Right cardiac atrium (tissue), 5 donors: ENCODE measurements around the gene FREM2. TPM values are rescaled to one million over a fixed set of nuclear protein-coding genes. Genes with fewer than 3 reads are reported as not detected.

Experiments used
- ATAC-seq, 2 donors: fragments of 200-7000 bp; cut with Tn5 transposase; one replicate each; pipeline versions ENCODE4 v1.8.0 to v1.9.1; 2020; ENCODE audit warnings: moderate library complexity in 2 of 2, mild to moderate bottlenecking in 1 of 2
- DNase-seq, 3 donors: peaks; one replicate each; pipeline ENCODE4 v3.0.0-alpha.2; 2020
- H3K27ac ChIP-seq: one replicate; pipeline ENCODE4 v1.5.1; 2013; ENCODE audit warnings: mild to moderate bottlenecking, low read length, control low read depth, moderate library complexity
- H3K27me3 ChIP-seq: one replicate; pipeline ENCODE4 v1.6.1; 2013; ENCODE audit not compliant: control insufficient read depth, insufficient read depth
- H3K4me1 ChIP-seq: one replicate; pipeline ENCODE4 v1.6.1; 2013; ENCODE audit warnings: low read length; ENCODE audit not compliant: control insufficient read depth, insufficient read depth
- H3K4me3 ChIP-seq: one replicate; pipeline ENCODE4 v1.5.1; 2013; ENCODE audit warnings: low read length, control low read depth
- H3K9me3 ChIP-seq: one replicate; pipeline ENCODE4 v1.6.1; 2013; ENCODE audit warnings: low read length; ENCODE audit not compliant: control insufficient read depth
- WGBS: extraction: QIAGEN DNeasy Blood & Tissue Kit; methylation state at CpG from one replicate; pipeline ENCODE4 v1.1.7; 2013; 5-methylcytosine and 5-hydroxymethylcytosine counted together
- intact Hi-C, 4 donors: fragments of 100-400 bp; cut with DNase I; formaldehyde crosslinking; loops; one replicate each; pipeline versions ENCODE4 v1.11.0 to v1.14.0; 2022 to 2023
- polyA plus RNA-seq: library from polyadenylated mRNA; stranded (reverse); fragments of 200-250 nt; gene quantifications from one replicate; pipeline ENCODE4 v1.2.3, GENCODE V29; 2013
- total RNA-seq, 4 donors: library from RNA; stranded (reverse); fragmentation: NEBNext Ultra II Directional; extraction: Animal tissue kit (Norgen Biotek cat#: 25700); gene quantifications; one replicate each; pipeline ENCODE4 v1.2.1, GENCODE V29; 2021
- donor health status: healthy with polysubstance abuse.
- donor health status: DM: no; HTN: yes; CAD: no.
- donor health status: DM: no; HTN: no; CAD: no.
- donor health status: DM: no; HTN: yes; CAD: no; lungs with severe emphysema.
- donor health status: DM: yes; HTN: yes; CAD: no.

Gene FREM2
- total and polyA plus RNA-seq, 5 donors = under 0.01 to 0.03 (median 0.03) TPM; not detected in 1

DNA sequence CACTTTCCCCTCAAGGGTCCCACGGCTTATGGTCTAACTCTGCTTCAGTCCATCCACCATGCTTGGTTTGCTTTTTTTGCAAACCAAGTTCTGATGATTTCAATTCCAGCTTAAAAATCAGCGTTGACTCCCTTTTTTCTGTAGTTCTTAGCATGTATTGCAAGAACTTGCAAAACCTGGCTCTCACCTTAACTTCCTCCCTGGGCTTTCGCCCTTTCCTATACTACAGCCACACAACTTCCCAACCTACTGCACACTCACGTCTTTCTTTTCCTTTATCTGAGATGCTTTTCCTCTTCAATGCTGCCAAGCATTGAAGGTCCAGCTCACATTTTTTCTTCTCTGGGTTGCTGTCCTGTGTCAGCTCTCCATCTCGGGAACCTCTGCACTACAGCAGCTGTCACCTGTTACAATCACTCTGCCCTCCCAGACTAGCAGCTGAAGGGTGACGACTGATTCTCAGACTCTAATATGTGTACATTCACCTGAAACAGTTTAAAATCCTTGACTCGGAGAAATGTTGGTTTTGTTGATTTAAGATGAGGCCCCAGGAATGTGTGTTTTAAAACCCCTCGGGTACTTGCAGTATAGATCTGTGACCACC is 143.7 kb downstream of the FREM2 start:
- 56% methylated on average over 8 of the region's 8 CpGs for WGBS
- Histone ChIP-seq H3K4me3 (no peak overlapping the region), H3K27ac (no peak overlapping the region), H3K4me1 (no peaks in the 10 kb centered on the region), H3K9me3 (no peaks in the 10 kb centered on the region), H3K27me3 (no peaks in the 10 kb centered on the region)
- no peak for DNase-seq
- intact Hi-C loops = no loop called here
- no peak for ATAC-seq

DNA sequence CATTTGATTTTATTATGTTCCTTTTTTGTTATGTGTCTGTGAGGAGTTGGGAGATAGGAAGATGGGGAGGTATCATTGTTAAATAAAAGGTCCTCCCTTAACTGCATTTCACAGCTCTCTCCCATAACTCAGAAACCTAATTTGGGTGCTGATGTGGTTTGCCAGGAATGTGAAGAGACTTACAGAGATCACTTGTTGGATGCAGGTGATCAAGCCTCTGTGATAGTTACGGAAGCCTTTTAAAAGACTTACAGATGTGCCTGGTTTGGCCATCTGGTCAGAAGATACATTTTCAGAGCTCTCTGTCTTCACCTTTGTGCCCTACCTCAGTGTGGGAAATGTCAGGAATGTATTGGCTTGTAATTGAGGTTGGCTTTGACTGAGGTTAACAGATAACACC is 157.7 kb downstream of the FREM2 start:
- Histone ChIP-seq H3K4me3 (no peak overlapping the region), H3K9me3 (no peaks in the 10 kb centered on the region), H3K4me1 (no peaks in the 10 kb centered on the region), H3K27me3 (no peaks in the 10 kb centered on the region), H3K27ac (no peak overlapping the region)
- no peak for ATAC-seq
- WGBS = 38% methylated on average over 1 of the region's 1 CpG
- intact Hi-C loops = no loop called here
- no peak for DNase-seq

DNA sequence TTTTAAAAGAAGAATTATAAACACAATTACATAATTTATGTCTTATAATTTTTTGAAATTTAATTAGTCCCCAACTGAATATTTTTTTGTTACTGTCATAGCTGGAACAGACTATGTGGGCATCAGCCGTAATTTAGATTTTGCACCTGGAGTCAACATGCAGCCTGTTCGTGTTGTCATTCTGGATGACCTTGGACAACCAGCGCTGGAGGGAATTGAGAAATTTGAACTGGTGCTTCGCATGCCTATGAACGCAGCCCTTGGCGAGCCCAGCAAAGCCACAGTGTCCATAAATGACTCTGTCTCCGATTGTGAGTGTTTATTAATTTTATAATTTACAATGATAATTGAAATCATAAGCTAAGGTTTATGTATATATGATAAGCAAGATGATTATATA is 161.5 kb downstream of the FREM2 start:
- Histone ChIP-seq H3K9me3 (no peaks in the 10 kb centered on the region), H3K27me3 (no peaks in the 10 kb centered on the region), H3K4me1 (no peaks in the 10 kb centered on the region), H3K4me3 (no peak overlapping the region), H3K27ac (no peak overlapping the region)
- intact Hi-C loops = no loop called here
- WGBS = 83% methylated on average over 7 of the region's 7 CpGs
- ATAC-seq = no peak
- DNase-seq = no peak

DNA sequence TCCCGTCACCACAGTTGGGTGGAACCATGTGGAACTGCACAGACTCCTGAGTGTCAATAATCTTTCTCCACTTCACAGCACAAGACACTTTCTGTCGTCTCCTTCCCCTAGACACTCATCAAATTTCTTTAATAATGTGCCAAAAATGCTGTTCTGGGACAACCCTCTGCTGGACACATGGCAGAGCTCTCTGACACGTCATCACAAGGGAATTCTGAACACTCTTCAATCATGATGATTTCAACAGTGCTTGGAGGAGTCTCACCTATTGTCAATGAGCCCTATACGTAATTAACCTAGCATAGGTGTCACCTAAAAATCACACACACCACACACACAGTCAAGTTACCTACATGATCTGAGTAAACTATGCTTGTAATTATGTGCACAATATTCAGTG is 162.4 kb downstream of the FREM2 start:
- intact Hi-C loops = no loop called here
- DNase-seq = no peak
- 32% methylated on average over 4 of the region's 4 CpGs for WGBS
- no peak for ATAC-seq
- Histone ChIP-seq H3K4me3 (no peak overlapping the region), H3K27ac (no peak overlapping the region), H3K4me1 (no peaks in the 10 kb centered on the region), H3K27me3 (no peaks in the 10 kb centered on the region), H3K9me3 (no peaks in the 10 kb centered on the region)

DNA sequence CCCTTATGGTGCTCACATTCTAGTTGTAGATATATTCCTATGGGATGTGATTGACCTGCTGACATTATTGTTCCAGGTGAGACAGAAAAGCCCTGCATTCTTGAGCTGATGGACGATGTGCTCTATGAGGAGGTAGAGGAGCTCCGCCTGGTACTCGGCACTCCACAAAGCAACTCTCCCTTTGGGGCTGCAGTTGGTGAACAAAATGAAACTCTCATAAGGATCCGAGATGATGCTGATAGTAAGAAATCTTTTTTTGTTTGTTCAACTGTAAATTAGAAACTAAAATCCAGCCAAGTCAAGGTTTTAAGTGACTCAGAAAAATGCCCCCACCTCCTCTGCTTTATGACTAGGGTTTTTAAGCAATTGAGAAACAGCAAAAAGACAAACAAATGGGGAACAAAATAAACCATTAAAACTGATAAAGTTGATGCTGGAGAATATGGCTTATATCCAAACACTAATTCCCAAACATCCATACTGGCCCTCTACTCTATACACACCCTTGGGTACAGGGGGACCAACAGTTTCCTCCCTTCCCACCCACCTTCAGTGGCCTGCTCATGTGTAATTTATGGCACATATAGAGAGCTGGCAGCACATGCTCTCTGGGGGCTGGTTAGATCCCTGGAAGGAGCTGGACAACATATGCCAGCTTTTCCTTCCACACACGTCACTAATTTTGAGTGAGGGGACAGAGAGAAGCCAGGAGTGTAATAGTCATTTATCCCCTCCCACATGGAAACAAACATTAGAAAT is 164.2 kb downstream of the FREM2 start:
- Histone ChIP-seq H3K4me1 (no peaks in the 10 kb centered on the region), H3K27ac (no peak overlapping the region), H3K4me3 (no peak overlapping the region), H3K27me3 (no peaks in the 10 kb centered on the region), H3K9me3 (no peaks in the 10 kb centered on the region)
- 80% methylated on average over 5 of the region's 5 CpGs for WGBS
- intact Hi-C loops = no loop called here
- DNase-seq = no peak
- ATAC-seq = no peak

DNA sequence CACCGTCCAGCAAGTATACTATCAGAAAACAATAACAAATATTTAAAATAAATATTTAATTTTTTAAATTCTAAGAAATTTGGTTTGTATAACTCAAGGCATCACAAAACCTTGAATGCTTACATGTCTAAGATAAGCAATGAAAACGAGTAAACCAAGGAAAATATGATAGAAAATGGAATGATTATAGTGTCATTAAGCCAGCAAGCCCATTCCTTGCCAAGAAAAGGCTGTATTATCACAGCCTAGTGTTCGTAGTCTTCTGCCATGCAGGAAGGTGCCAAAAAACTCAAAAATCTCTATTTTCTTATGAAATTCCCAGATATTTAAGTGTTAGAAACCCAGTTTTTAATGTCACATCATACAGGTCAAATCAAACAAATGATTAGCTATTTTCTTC is 167.3 kb downstream of the FREM2 start:
- WGBS = 40% methylated on average over 3 of the region's 3 CpGs
- no peak for DNase-seq
- no peaks in the 10 kb centered on the region for H3K27me3 ChIP-seq
- H3K27ac ChIP-seq = no peak overlapping the region
- H3K9me3 ChIP-seq = no peaks in the 10 kb centered on the region
- no peaks in the 10 kb centered on the region for H3K4me1 ChIP-seq
- intact Hi-C loops = no loop called here
- no peak for ATAC-seq
- H3K4me3 ChIP-seq = no peak overlapping the region

DNA sequence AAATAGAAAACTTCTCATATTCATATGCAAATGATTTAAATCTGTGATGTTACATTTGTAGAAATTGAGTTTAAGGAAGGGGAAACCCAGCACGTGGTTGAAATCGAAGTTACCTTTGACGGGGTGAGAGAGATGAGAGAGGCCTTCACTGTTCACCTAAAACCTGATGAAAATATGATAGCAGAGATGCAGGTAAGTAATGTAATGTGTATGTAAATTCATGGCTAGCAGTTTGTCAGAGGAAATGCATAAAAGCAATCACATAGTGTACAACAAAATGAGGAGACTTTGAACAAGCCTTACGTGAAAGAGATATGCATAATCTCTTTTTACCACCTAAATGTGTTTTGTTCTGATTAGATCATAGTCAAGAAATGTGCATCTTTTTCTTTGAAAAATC is 169.2 kb downstream of the FREM2 start:
- intact Hi-C loops = no loop called here
- ATAC-seq (no peak), DNase-seq (no peak)
- H3K27me3 ChIP-seq = no peaks in the 10 kb centered on the region
- no peaks in the 10 kb centered on the region for H3K9me3 ChIP-seq
- H3K4me1 ChIP-seq = no peaks in the 10 kb centered on the region
- no peak overlapping the region for H3K4me3 ChIP-seq
- H3K27ac ChIP-seq = no peak overlapping the region
- 75% methylated on average over 4 of the region's 4 CpGs for WGBS

DNA sequence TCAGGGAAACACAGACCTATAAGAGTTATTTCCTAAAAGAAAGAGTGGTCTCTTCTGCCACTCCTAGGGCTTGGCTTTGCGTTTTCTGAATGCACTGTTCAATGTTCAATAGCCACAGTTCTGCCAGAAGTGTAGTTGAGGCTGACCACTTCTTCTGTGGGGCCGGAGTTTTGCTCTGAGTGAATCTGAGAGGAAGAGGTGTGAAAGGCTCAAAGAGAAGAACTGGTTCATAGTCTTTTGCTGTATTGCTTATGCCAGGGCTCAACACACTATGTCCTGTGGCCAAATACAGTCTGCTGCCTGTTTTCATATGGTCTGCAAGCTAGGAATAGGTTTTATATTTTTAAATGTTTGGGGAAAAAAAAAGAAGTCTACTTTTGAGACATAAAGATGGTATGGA is 175.6 kb downstream of the FREM2 start:
- DNase-seq (no peak), ATAC-seq (no peak)
- H3K4me1 ChIP-seq = no peaks in the 10 kb centered on the region
- no peaks in the 10 kb centered on the region for H3K27me3 ChIP-seq
- intact Hi-C loops = no loop called here
- 90% methylated on average over 2 of the region's 2 CpGs for WGBS
- no peak overlapping the region for H3K4me3 ChIP-seq
- no peak overlapping the region for H3K27ac ChIP-seq
- no peaks in the 10 kb centered on the region for H3K9me3 ChIP-seq

DNA sequence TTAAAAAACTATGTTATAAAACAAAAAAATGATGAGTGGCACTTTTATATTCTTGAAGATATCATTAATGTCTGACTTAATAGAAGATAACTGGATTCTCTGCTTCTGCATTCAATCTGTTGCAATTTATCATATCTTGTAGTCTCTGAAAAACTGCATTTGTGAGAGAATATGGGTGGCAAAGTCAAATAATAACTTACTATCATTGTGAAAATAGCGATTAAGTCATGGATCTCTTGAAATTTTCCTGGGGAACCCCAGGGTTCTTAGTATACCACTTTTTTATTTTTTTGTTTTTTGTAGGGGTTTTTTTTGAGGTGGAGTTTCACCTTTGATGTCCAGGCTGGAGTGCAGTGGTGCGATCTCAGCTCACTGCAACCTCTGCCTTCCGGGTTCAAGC is 176.7 kb downstream of the FREM2 start:
- Histone ChIP-seq H3K4me3 (no peak overlapping the region), H3K4me1 (no peaks in the 10 kb centered on the region), H3K27ac (no peak overlapping the region), H3K27me3 (no peaks in the 10 kb centered on the region), H3K9me3 (no peaks in the 10 kb centered on the region)
- ATAC-seq (no peak), DNase-seq (no peak)
- WGBS = 94% methylated on average over 3 of the region's 3 CpGs
- intact Hi-C loops = no loop called here

DNA sequence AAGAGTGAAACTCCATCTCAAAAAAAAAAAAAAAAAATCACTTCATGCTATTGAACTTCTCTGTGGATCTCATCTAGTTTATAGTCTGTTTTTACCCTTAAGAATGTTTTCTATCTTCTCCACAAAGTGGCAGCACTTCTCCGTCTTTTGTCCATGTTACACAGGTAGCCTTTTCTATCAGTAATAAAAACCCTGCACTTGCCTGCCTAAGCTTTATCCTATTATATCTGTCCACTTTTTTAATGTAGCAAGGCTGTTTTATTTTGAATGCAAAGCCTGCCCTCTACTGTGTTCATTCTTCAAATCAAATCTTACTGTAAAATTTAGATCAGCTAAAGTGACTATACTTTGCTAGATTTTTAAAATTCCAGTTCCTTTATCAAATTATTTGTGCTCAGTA is 179.8 kb downstream of the FREM2 start:
- H3K9me3 ChIP-seq = no peaks in the 10 kb centered on the region
- intact Hi-C loops = no loop called here
- no peak overlapping the region for H3K27ac ChIP-seq
- H3K4me3 ChIP-seq = no peak overlapping the region
- no peaks in the 10 kb centered on the region for H3K4me1 ChIP-seq
- no peak for DNase-seq
- H3K27me3 ChIP-seq = no peaks in the 10 kb centered on the region
- no peak for ATAC-seq
- WGBS = 55% methylated on average over 1 of the region's 1 CpG

DNA sequence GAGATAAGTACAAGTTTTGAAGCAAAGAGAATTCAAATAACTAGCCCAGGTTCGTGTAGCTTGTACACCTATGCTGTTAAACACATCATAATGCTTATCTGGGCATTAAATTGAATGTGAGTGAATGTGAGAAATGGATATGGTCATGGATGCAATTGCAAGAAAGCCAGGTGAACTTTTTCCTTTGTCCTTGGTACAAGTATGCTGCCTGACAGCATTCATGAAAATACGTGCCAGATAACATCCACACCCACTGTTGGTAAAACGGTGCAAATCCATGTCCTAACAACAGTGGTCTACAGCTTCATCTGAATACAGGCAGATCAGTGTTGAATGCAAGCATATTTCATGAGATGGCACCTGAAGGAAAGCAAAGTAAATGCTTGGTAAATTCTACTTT is 181.5 kb downstream of the FREM2 start:
- H3K9me3 ChIP-seq = no peaks in the 10 kb centered on the region
- H3K4me3 ChIP-seq = no peak overlapping the region
- intact Hi-C loops = no loop called here
- no peak overlapping the region for H3K27ac ChIP-seq
- DNase-seq (no peak), ATAC-seq (no peak)
- H3K27me3 ChIP-seq = no peaks in the 10 kb centered on the region
- no peaks in the 10 kb centered on the region for H3K4me1 ChIP-seq
- 66% methylated on average over 3 of the region's 3 CpGs for WGBS

DNA sequence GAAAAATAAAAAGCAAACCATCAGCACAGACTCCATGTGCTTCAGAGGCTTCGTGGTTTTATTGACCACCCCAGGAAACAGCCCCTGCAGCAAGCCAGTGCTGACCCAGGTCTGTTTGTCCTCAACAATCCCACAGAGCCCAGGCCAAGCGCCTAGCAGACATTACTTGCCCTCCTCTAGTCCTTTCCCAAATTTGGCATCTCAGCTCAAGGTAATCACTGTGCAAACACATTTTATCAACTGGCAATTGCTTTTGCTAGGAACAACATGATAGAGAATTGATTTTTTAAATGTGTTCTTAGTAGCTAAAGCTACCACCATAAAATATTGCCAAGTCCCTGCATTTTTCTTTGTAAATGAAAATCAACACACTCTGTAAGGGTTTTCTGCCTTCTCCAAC is 182.0 kb downstream of the FREM2 start:
- peak in 1 of 2 donors; percentile 33 for ATAC-seq
- DNase-seq = no peak
- no peaks in the 10 kb centered on the region for H3K9me3 ChIP-seq
- no peaks in the 10 kb centered on the region for H3K4me1 ChIP-seq
- no peaks in the 10 kb centered on the region for H3K27me3 ChIP-seq
- intact Hi-C loops = no loop called here
- no peak overlapping the region for H3K4me3 ChIP-seq
- 69% methylated on average over 2 of the region's 2 CpGs for WGBS
- H3K27ac ChIP-seq = no peak overlapping the region
